Body of pancreas (tissue), 4 donors: Measurements from ENCODE around the gene TMEFF2. TPM values are rescaled to one million over a fixed set of nuclear protein-coding genes. Genes with fewer than 3 reads are reported as not detected.

Experiments
- ATAC-seq: fragments of 150-250 bp; one replicate; pipeline ENCODE4 v1.9.1; 2016
- DNase-seq, 4 donors: peaks; one replicate each; pipeline ENCODE4 v3.0.0-alpha.2; 2019
- H3K27ac ChIP-seq, 4 donors: fragments of 200-600 bp; sonication (generic); 1 replicate in 3 of 4; 2 replicates in 1 of 4; pipeline versions ENCODE4 v1.5.1 to v1.6.1; 2016 to 2019; ENCODE audit warnings: mild to moderate bottlenecking in 1 of 4, mixed read lengths in 1 of 4, moderate library complexity in 1 of 4
- H3K27me3 ChIP-seq, 2 donors: fragments of 200-600 bp; sonication (generic); one replicate each; pipeline ENCODE4 v1.6.0; 2016; ENCODE audit warnings: mild to moderate bottlenecking in 1 of 2
- H3K36me3 ChIP-seq, 2 donors: fragments of 200-600 bp; sonication (generic); replicated peaks in 1 of 2; 2 replicates each; pipeline ENCODE4 v1.5.1; 2016; ENCODE audit warnings: low read depth in 2 of 2; ENCODE audit not compliant: insufficient read depth in 1 of 2
- H3K4me1 ChIP-seq: fragments of 200-600 bp; sonication (generic); one replicate; pipeline ENCODE4 v1.6.0; 2016
- H3K4me3 ChIP-seq, 2 donors: fragments of 200-600 bp; sonication (generic); 1 replicate in 1 of 2; 2 replicates in 1 of 2; pipeline ENCODE4 v1.5.1; 2016 to 2019
- H3K9me3 ChIP-seq, 3 donors: fragments of 200-600 bp; sonication (generic); 1 replicate in 2 of 3; 2 replicates in 1 of 3; pipeline ENCODE4 v1.5.1; 2016
- CTCF ChIP-seq, 7 experiments: fragments of 450-650 bp in 4 of 7; fragments of 200-600 bp in 3 of 7; sonication (generic) in 3 of 7; IDR thresholded peaks; one replicate each; pipeline ENCODE4 v1.5.1; 2016 to 2019; ENCODE audit warnings: antibody characterized with exemption in 7 of 7
- POLR2A ChIP-seq, 3 donors: fragments of 450-650 bp; IDR thresholded peaks; one replicate each; pipeline ENCODE4 v1.6.1; 2016; ENCODE audit warnings: antibody characterized with exemption in 3 of 3, mild to moderate bottlenecking in 2 of 3
- WGBS, 2 donors: methylation state at CpG; one replicate each; pipeline ENCODE4 v1.1.5; 2017; 5-methylcytosine and 5-hydroxymethylcytosine counted together
- intact Hi-C: fragments of 100-400 bp; cut with DNase I; formaldehyde crosslinking; loops from one replicate; pipeline ENCODE4 v1.15.1; 2023
- total RNA-seq, 2 donors: library from RNA; depleted of rRNA; stranded (reverse); fragments of >200 nt; gene quantifications; one replicate each; pipeline ENCODE4 v1.1.0, GENCODE V29; 2016

Gene TMEFF2
- total RNA-seq, 2 donors from 2014 or later, result not detected

DNA sequence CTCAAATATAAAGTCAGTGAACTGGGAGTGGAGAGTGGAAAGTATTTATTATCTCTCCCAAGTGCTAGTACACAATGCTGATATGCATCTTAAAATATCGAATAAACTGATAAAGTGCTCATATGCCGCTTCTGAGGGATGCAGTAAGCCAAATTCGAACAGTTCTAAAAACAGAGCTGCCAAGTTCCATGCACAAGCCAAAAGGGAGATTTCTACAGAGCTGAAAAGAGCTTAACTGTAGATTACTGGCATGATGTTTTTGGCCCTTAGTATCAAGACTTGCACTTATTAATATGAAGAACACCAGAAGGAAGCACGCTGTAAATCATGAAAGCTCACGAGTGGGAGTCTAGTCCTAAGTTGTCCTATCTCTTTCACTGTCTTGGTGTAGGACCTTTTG lies 7.9 kb downstream of the TMEFF2 start:
- DNase-seq (no peak), ATAC-seq (no peak)
- no peak overlapping the region for H3K27ac ChIP-seq
- intact Hi-C loops, result no loop called here
- WGBS, 2 donors, result 70 to 77% methylated on average over 5 of the region's 5 CpGs
- H3K27me3 ChIP-seq, result peaks cover 0 to 3% of the 10 kb centered on the region in 2 donors
- H3K4me3 ChIP-seq, result no peak overlapping the region
- H3K4me1 ChIP-seq, result no peaks in the 10 kb centered on the region
- H3K36me3 ChIP-seq, result no peaks in the 10 kb centered on the region
- TF ChIP-seq CTCF (IDR thresholded peaks at IDR 0.05) (no peak), POLR2A (IDR thresholded peaks at IDR 0.05) (no peak)
- no peaks in the 10 kb centered on the region for H3K9me3 ChIP-seq

DNA sequence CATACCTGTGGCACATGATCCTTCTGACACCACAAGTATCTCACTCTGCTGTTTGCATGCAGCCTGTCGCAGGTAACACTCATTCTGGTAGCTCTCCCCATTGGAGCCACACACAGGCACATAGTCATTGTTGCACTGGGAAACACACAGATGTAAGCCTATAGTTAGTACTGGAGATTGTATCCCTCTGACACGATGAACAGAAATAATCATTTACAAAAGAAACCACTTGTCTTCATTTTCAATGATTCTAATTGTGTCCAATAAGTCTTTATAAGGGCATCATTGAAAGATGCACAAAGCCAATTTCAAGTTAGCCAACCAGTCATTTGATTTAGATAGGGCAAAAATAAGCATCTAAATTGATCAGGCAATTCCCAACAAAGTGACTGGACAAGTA lies 10.4 kb downstream of the TMEFF2 start:
- Histone ChIP-seq H3K4me1 (no peaks in the 10 kb centered on the region), H3K4me3 (no peak overlapping the region), H3K27ac (no peak overlapping the region), H3K36me3 (no peaks in the 10 kb centered on the region), H3K27me3 (peaks cover 0 to 3% of the 10 kb centered on the region in 2 donors), H3K9me3 (no peaks in the 10 kb centered on the region)
- no peak for DNase-seq
- WGBS, 2 donors, result 68% methylated on average over 2 of the region's 2 CpGs
- ATAC-seq, result no peak
- intact Hi-C loops, result no loop called here
- TF ChIP-seq POLR2A (IDR thresholded peaks at IDR 0.05) (no peak), CTCF (IDR thresholded peaks at IDR 0.05) (no peak)

DNA sequence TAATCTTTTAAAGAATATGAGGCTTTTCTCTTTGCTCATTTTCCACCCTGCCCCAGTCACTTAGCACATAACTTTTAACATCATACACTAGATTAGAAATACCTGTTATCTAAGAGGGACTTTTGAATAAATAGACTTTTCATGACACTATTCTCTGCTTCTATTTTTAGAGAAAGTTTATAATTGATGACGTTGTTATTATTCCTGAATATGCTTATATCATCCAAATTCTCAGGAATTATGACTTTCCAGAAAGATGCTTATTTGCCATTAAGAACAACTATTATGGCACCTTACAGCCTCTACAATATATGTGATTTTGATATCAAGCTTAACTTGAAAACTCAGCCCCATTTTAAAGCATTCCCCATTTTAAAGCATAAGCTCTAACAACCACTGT lies 11.4 kb downstream of the TMEFF2 start:
- H3K9me3 ChIP-seq, result no peaks in the 10 kb centered on the region
- H3K27me3 ChIP-seq, result peaks cover 0 to 3% of the 10 kb centered on the region in 2 donors
- no peaks in the 10 kb centered on the region for H3K36me3 ChIP-seq
- no peak overlapping the region for H3K27ac ChIP-seq
- TF ChIP-seq POLR2A (IDR thresholded peaks at IDR 0.05), result no peak
- TF ChIP-seq CTCF (IDR thresholded peaks at IDR 0.05), result no peak
- DNase-seq (no peak), ATAC-seq (no peak)
- intact Hi-C loops, result no loop called here
- H3K4me1 ChIP-seq, result no peaks in the 10 kb centered on the region
- no peak overlapping the region for H3K4me3 ChIP-seq
- WGBS, 2 donors, result 38 to 46% methylated on average over 1 of the region's 1 CpG

DNA sequence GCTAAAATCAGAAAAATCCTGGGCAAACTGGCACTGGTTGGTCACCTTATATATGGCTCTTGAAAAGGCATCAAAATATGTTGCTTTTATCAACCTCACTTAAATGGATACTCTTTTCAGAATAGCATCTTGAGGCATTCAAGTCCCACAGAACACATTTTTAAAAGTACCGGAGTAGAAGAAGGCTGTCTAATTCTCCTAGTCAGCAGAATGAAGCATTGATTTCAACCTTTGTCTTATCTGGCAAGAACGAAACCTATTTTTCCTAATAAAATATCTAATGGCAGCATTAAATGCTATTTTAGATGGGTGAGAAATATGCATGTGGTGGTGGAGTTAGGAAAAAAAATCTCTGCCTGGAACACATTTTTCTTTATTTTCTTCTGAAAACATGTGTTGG lies 27.8 kb downstream of the TMEFF2 start:
- no peak for TF ChIP-seq CTCF (IDR thresholded peaks at IDR 0.05)
- TF ChIP-seq POLR2A (IDR thresholded peaks at IDR 0.05), result no peak
- WGBS, 2 donors, result 29 to 68% methylated on average over 2 of the region's 2 CpGs
- H3K4me3 ChIP-seq, result no peak overlapping the region
- no peaks in the 10 kb centered on the region for H3K4me1 ChIP-seq
- no peak for ATAC-seq
- intact Hi-C loops, result loop anchor here (10.0 kb wide), 2 partner anchors 62 to 612 kb away; no protein-coding TSS in a partner anchor
- H3K27me3 ChIP-seq, result no peaks in the 10 kb centered on the region
- DNase-seq, result no peak
- H3K9me3 ChIP-seq, result no peaks in the 10 kb centered on the region
- no peaks in the 10 kb centered on the region for H3K36me3 ChIP-seq
- no peak overlapping the region for H3K27ac ChIP-seq

- H3K27ac ChIP-seq, result no peak overlapping the region
- H3K9me3 ChIP-seq, result no peaks in the 10 kb centered on the region
- no peaks in the 10 kb centered on the region for H3K36me3 ChIP-seq
- no peaks in the 10 kb centered on the region for H3K4me1 ChIP-seq
- ATAC-seq (no peak), DNase-seq (no peak)
- H3K4me3 ChIP-seq, result no peak overlapping the region
- intact Hi-C loops, result loop anchor here (10.0 kb wide), 2 partner anchors 61 to 611 kb away; no protein-coding TSS in a partner anchor
- WGBS, 2 donors, result 46 to 63% methylated on average over 4 of the region's 4 CpGs
- H3K27me3 ChIP-seq, result no peaks in the 10 kb centered on the region
- TF ChIP-seq CTCF (IDR thresholded peaks at IDR 0.05) (no peak), POLR2A (IDR thresholded peaks at IDR 0.05) (no peak)
Measured at GRCh38 chr2:192165842-192166241, 28.9 kb downstream of the TMEFF2 start.
